NCI-H82 treated with DMSO at 0.1 percent for 48 hours (cell line): ENCODE results near the gene AGA.

ENCODE experiments used
- DNase-seq: peaks from one replicate; lab custom pipeline; 2025; ENCODE audit not compliant: unreplicated experiment; lab: John Stamatoyannopoulos, UW

The AGA gene

DNA sequence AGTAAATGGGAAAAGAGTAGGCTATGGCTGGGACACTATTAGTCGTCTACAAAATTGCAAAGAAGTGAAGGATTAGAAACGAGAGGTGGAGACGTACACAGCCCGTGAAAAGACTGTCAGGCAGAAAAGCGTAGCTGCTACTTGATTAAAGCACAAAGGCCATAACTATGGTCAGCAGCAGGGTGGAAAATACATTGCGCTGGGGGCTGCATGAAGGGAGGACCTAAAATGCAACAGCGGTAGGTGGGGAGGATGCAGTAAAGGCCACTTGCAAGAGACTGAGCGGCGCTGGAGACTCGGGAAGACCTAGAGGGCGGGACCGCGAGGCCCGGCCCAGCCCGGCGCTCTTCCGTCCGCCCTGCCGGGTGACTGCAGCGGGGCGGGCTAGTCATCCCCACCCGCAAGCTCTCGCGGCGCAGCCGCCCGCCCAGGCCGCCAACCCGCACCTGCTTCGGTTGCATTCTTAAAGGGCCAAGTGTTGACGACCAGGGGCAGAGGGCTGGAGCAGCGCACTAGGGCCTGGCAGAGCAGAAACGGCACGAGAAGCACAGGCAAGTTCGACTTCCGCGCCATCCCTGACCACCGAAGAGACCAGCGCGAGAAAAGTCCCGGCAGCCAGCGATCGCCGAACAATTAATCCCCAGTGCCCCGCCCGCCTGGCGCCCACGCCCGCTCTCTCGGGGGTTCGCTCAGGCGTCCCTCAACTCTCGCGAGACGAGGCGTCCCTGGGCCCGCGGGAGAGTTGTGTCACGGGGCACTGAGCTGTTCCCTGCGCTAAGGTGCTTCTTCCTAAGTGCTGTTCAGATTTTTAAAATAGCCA, at the start of gene AGA:
AGA (minus strand) TSS at position 635 of the 820 bp plus-strand sequence; CDS start at position 573, 62 bp downstream.
- DNase-seq, result peak; percentile 70

DNA sequence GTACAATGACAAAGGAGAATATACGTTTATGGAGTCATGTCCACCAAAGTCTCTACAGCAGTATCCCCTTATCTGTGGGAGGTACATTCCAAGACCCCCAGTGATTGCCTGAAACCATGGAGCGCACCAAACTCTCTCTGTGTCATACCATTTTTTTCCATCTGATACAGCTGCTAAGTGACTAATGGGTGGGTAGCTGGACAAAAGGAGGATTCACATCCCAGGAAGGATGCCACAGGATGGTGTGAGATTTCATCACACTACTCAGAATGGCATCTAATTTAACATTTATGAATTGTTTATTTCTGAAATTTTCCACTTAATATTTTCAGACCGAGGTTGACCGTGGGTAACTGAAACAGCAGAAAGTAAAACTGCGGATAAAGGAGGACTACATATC, 49.8 kb upstream of the AGA start:
- no peak for DNase-seq

DNA sequence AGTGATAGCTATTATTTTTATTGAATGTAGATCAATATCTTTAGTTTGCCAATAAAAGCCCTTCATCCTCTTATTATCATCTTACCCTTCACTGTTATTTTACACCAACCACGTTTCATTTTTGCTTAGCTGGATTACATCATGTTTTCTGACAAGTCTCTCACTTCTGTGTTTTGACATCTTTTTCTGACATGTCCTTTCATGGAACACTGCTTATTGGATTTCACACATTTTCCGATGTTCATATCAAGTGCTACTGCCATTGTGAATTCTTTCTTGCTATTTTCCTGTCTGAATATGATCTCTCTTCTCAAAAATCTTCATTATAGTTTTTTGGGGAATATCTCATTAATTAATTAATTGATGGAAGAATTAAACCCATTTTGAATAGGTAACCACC, 48.5 kb upstream of the AGA start:
- DNase-seq, result no peak

DNA sequence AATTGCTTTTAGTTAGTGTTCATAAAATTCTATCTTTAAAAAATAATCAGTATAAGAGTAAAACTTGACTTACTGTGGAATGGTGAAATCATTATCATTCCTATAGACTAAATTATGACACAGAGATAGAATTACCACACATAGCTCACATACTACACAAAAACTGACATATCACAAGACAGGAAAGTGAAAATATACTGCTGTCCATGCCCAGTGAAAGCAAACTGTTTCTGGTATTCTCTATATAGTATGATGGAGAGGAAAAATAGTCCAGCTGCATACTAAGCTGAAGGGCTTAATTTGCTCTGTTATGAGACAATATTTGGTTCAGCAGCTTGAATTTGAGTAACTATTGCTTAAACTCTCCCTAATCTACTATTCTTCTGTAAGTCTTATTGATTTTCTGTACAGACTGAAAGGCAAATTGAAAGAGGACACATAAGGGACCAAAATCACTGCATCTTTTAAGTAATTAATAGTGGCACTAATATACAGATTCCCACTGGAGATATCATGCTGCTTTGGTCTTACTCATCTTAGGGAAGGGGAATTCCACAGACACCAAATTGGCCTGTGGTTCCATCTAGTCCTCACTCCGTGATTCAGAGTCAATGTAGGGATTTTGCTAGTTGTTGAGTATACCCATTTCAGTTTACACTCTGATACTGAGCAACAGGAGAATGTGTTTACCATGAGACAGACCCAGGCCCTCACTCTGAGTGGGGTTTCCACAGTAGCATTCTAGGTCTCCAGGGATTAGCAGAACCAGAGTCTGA, 47.4 kb upstream of the AGA start:
- no peak for DNase-seq

DNA sequence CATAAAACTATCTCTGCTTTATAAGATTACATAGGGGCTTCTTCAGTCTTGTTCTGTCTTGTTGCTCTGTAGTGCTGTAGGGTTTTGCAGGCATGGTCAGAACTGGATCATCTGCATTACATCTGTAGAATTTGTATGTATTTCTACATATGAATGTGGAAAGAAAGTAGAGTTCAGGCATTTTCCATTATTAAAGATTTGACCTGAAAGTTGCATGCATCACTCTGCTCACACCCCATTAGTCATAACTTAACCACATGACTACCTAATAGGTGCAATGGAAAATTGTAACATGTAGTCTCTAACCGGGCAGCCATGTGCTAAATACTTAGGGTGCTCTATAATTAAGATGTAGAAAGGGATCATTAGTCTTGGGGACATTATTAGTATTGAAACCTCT, 45.7 kb upstream of the AGA start:
- DNase-seq, result no peak

DNA sequence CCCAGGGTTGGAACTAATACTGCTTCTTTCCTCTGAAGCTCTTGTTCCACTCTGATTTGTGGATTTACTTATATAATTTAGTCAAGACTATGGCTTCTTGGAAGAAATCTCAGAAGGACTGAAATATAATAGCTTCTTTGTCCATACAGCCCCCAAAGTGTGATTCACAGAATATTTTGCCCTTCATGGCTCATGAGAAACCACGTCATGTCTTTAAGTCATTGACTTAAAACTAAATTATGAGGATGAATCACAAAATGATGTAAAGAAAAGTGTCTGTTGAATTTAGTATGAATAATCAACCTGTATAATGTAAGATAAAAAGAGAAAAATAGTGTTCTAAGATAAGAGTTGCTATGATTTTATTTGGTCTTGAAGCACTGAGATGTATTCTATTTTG, 43.3 kb upstream of the AGA start:
- no peak for DNase-seq

DNA sequence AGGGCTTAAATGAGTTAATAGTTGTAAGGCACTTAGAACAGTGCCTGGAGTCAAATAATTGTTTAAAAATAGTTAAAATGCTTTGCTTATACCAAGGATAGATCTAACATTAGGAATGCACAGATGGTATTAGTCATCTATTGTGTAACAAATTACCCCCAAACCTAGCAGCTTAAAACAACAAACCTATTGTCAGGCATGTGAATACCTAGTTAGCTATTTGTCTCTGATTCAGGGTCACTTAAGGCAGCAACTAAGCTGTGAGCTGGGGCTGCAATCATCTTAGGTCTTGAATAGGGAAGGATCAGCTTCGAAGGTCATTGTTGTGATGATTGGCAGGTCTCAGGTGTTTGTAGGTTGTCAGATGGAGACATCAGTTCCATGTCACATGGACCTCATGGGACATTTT, 42.4 kb upstream of the AGA start:
- DNase-seq, result no peak

DNA sequence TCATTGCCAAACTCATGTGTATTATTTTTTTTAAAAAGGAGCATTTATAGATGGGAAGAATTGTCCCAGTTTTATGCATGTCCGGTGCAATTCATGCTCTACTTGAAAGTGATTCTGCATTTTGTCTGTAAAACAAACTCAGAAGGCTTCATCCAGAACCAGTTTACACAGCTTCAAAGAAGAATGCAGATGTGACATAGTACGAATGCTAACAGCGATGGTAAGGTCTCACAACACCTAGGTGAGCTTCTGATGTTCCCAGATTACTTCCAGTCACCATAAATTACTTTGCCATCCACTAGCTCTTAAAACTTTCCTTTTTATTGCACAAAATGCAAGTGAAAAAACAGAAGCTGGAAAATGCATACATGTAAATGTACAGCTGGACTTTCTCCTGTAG, 41.5 kb upstream of the AGA start:
- DNase-seq, result no peak

DNA sequence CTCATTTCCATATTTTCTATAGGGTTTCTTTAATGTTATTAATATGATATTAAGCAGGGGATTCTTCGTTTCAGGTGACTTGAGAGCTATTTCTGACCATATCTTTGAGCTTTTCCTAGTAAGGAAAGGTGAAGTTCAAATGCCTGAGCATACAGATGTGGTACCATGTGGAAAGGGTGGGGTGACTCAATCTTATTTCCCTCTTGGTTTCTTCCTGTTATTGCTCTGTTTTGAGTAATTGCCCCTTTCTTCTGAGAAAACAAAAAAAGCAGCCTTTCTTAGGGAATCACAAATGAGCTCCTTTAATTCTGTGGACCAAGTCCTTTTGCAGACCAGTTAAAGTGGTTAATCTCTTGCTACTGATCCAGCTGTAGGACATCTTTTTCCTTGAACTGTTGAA, 41.0 kb upstream of the AGA start:
- no peak for DNase-seq

DNA sequence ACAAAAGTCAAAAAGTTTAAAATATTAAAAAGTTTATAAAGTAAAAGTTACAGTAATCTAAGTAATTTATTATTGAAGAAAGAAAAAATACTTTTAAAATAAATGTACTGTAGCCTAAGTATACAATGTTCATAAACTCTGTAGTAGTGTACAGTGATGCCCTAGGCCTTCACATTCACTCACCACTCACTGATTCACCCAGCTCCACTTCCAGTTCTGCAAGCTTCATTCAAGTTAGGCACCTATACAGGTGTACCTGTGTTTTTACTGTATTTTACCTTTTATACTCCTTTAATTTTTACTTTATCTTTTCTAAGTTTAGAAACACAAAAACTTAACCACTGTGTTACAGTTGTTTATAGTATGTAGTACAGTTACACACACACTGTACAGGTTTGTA, 40.1 kb upstream of the AGA start:
- DNase-seq, result no peak

DNA sequence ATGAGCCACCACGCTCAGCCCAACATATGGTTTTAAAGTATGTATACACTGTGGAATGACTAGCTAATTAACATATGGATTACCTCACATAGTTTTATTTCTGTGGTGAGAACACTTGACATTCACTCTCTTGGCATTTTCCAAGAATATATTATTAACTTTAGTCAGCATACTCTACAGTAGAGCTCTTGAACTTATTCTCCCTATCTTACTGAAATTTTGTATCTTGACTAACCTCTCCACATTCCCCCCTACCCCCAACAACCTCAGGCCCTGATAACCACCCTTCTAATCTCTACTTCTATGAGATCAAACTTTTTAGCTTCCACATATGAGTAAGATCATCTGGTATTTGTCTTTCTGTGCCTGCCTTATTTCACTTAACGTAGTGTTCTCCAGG, 38.6 kb upstream of the AGA start:
- DNase-seq, result no peak

DNA sequence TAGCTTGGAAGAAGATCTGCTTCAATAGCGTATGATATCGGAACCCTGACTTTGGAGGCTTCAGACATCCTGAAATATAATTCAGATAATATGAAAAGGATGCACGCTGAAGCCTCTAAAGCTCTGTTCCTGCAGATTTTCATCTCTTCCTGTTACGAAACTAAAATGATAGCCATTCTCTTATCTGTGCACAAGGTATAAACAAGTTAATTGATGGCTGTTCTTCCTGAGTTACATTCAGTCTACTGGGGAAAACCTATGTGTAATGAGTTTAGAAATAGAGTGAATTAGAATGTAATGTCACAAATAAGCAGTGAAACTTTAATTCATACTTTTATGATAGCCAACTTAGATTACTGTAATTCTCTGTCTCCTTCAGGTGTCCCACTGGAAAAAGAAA, 36.8 kb upstream of the AGA start:
- DNase-seq, result no peak

DNA sequence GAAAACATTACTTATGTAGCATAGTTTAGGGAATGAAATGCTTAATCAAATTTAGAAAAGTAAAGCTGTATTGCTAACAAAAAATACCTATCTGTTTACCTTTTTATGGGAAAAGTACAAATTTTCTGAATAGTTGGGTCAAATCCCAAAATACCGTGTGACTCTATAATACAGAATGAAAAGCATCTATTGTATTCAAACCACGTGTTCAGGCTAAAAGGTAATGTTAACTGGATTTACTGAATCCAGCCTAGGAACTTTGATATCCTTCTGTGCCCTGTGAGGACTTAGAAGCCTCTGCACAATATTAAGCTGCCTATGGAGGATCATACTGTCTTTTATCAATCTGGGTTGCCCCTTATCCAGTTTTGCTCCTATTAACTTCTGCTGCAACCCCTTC, 36.3 kb upstream of the AGA start:
- no peak for DNase-seq

DNA sequence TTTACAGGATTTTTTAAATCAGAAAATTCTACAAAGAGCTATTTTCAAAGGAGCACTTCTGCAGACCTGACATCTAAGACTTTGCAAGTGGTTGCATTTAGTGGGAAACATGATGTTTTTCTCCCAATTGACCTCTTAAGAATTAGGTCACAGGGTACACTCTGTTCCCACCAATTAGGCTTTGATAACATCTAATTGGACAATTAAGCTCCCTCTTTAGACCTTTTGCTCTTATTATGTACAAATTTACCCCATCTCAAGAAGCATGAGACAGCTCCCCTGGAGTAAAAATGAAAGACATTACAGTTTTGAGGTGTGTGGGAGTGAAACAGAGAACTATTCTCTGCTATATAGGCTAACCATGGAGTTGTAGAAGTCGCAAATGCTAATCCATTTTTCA, 31.8 kb upstream of the AGA start:
- DNase-seq, result no peak

DNA sequence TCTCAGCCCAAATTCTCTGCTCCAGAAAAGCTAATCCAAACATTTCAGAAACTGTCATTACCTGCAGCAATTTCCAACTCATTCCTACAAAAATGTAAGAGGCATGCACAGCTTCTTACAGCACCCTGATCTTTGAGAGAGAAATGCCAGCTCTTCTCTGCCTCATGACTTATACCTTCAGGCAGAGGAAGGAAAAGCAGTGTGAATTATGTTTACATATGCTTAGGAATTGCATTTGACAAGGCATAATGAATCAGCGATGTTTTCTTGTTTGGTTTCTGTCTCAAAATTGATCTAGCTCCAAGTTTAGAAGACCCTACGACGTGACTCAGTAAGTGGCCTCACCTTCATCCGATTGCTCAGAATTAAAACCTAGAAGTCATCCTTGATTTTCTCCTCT, 21.8 kb upstream of the AGA start:
- DNase-seq, result no peak

DNA sequence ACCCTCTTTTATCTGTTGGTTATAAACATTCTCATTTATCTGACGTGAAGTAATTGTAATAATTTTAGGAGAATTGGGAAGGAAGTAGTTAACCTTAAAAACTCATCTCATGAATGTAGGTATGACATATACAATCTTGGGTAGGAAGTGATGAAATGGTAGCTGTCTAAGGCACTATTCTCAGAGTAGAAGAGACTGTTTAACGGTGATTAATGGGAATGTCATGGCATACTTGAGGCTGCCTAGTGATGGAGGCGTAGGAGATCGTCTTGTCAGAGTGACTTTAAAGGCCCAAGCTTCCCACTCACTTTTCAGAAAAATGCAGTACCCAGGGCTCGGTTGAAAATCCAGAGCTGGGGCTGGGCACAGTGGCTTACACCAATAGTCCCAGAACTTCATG, 19.4 kb upstream of the AGA start:
- no peak for DNase-seq

DNA sequence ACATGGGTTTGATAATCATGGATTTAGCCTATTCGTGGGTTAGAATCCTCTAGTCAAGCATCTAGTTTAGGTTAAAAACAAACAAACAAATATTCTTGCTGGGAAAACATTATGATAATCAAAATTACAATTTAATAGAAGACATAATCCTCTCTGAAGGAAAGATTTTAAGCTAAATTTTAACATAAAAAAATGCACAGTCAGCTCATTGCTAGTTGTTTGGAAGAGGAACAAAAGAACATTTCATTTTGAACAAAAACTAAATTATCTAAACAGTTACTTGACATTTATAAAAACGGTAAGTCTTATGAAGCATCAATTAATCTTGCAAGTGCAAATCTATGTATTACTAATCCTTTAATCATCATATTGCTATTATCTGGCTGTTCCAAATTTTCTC, 18.2 kb upstream of the AGA start:
- no peak for DNase-seq

DNA sequence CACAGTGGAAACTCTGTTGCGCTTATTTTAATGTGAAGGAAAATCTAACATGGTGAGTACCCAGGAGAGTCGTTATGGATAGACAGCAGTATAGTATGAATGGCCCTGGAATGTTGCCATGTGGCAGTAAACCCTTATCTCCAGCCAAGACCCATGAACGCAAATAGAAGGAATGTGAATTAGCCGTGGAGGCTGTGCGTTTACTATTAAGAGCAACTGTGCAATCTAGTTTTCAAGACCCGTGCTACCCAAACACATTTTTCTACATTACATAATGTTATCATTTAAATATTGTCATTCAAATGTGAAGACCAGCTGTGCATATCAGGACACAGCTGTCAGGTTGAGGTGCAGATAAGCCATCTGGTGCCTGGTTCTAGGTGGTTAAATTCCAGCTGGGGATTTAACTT, 13.3 kb upstream of the AGA start:
- no peak for DNase-seq

DNA sequence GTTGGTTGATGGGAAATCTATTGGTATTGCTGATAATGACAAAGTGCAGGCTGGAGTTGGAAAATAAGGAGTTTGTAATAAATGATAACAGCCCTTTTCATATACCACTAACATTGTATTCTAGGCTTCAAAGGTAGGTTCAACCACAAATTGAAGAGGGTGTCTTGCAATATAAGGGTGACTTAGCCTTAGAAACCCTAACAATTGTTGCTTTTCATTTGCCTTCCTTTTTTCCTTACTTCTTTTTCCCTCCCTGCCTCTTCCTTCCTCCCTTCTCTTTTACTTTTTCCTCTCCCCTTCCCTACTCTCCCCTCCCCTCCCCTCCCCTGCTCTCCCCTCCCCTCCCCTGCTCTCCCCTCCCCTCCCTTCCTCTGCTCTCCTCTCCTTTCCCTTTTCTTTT, 10.9 kb upstream of the AGA start:
- no peak for DNase-seq

DNA sequence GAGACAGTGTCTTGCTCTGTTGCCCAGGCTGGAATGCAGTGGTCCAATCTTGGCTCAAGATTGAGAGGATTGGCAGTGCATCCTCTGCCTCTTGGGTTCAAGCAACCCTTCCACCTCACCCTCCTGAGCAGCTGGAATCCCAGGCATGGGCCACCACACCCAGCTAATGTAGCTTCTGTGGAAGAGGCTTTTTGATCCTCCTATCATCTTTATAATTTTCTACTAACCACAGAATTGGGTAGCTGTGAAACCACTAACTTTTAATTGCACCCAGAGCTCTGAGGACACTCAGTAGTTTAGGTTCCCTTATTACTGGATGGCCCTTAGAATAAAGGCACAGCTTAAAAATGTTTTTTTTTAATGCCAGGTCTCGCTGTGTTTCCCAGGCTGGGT, 8.9 kb upstream of the AGA start:
- DNase-seq, result no peak

DNA sequence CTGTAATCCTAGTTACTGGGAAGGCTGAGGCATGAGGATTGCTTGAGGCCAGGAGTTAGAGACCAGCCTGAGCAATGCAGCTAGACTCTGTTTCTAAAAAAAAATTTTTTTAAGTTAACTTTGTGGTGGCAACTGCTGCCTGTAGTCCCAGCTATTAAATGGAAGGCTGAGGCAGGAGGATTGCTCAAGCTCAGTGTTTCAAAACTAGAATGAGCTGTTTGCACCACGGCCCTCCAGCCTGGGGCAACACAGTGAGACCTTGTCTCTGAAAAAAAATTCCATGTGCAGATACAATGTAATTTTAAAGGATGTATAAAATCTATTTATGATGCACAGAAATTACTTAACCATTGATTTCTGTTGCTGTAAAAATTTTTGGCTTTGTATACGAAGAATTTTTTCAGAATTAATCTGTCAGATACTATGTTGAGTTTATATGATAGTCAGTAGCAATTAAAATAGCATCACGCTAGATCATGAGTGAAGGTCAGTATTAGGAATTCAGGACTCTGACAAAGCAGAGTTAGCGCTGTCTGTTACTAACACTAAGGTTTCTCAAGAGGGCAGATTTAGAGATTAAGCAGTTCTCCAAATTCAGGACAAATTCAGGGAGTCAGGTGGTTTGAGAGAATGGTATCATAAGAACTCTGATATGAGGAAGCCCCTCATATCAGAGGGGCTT, 8.3 kb upstream of the AGA start:
- no peak for DNase-seq

DNA sequence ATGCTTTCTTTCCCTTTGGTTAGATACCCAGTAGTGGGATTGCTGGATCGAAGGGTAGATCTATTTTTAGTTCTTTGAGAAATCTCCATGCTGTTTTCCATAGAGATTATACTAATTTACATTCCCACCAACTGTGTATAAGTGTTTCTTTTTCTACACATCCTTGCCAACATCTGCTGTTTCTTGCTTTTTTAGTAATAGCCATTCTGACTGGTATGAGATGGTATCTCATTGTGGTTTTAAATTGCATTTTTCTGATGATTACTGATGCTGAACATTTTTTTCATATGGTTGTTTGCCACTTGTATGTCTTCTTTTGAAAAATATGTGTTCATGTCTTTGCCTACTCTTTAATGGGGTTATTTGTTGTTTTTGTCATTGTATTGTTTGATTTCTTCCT, 6.6 kb upstream of the AGA start:
- DNase-seq, result no peak
